HCT116 (cell line): ENCODE data around the gene MCM9. TPM values are rescaled to one million over a fixed set of nuclear protein-coding genes. Genes with fewer than 3 reads are reported as not detected.

Source experiments
- ATAC-seq: fragments of 200-7000 bp; cut with Tn5 transposase; 2 replicates; pipeline ENCODE4 v1.9.1; 2020; ENCODE audit warnings: mild to moderate bottlenecking, moderate library complexity
- BruUV-seq: library from RNA; stranded (reverse); fragments of 400-500 nt; replicated peaks from 2 replicates; lab custom pipeline; 2021; lab: Mats Ljungman, UMichigan
- CTCF ChIA-PET: fragments of 300-600 bp; sonication (Branson Sonifier 250); formaldehyde crosslinking; loops from one replicate; lab custom pipeline; 2021; ENCODE audit warnings: antibody characterized with exemption; lab: Charles Lee
- POLR2A ChIA-PET: fragments of 300-600, 350-600 bp; sonication (Branson Sonifier 250); formaldehyde crosslinking; loops from one replicate; lab custom pipeline; 2021; ENCODE audit warnings: antibody characterized with exemption; lab: Charles Lee
- RAD21 ChIA-PET, 2 experiments: fragments of 300-600 bp; sonication (Branson Sonifier 250); formaldehyde crosslinking; loops; one replicate each; lab custom pipeline; 2023; ENCODE audit warnings: low total read pairs in 2 of 2; ENCODE audit not compliant: uncharacterized antibody in 2 of 2, unreplicated experiment in 2 of 2, low non-redundant PET in 1 of 2; lab: Charles Lee
- DNase-seq: peaks from one replicate; pipeline ENCODE4 v3.0.0-alpha.2; 2010; ENCODE audit warnings: low read depth, low spot score
- H2AFZ ChIP-seq: fragments of 200-600 bp; shearing (Covaris generic), sonication (generic); 2 replicates; pipeline ENCODE4 v1.6.1; 2017; ENCODE audit warnings: low read depth, mixed run types, mixed read lengths, antibody characterized with exemption, low read length; ENCODE audit not compliant: poor library complexity, severe bottlenecking
- H3K27ac ChIP-seq: 2 replicates; pipeline ENCODE4 v1.5.1; 2012; ENCODE audit warnings: low read depth, low read length
- H3K27me3 ChIP-seq: fragments of 200-600 bp; sonication (generic); 2 replicates; pipeline ENCODE4 v1.6.1; 2016; ENCODE audit warnings: mixed run types, low read length, mixed read lengths; ENCODE audit not compliant: insufficient read depth
- H3K36me3 ChIP-seq, 2 experiments: fragments of 200-500 bp in 1 of 2; fragments of 200-600 bp in 1 of 2; sonication (Bioruptor generic) in 1 of 2; sonication (generic) in 1 of 2; 2 replicates each; pipeline versions ENCODE4 v1.5.1 to v1.6.1; 2014 to 2016; ENCODE audit warnings: low read length in 2 of 2, inconsistent platforms in 1 of 2, mixed read lengths in 1 of 2, mixed run types in 1 of 2; ENCODE audit not compliant: insufficient read depth in 2 of 2, control insufficient read depth in 1 of 2
- H3K4me1 ChIP-seq, 2 experiments: fragments of 200-600 bp in 1 of 2; sonication (generic) in 1 of 2; 2 replicates each; pipeline versions ENCODE4 v1.5.1 to v1.6.1; 2012 to 2017; ENCODE audit warnings: low read length in 2 of 2, inconsistent platforms in 1 of 2, mild to moderate bottlenecking in 1 of 2, mixed read lengths in 1 of 2, mixed run types in 1 of 2, moderate library complexity in 1 of 2; ENCODE audit not compliant: insufficient read depth in 2 of 2, control insufficient read depth in 1 of 2
- H3K4me2 ChIP-seq: fragments of 200-600 bp; sonication (generic); 2 replicates; pipeline ENCODE4 v1.6.1; 2017; ENCODE audit warnings: mixed run types, low read length, mixed read lengths
- H3K4me3 ChIP-seq, 2 experiments: fragments of 200-600 bp in 1 of 2; sonication (generic) in 1 of 2; replicated peaks in 1 of 2; 2 replicates each; pipeline ENCODE4 v1.5.1; 2011 to 2016; ENCODE audit warnings: low read length in 2 of 2, control low read depth in 1 of 2, low read depth in 1 of 2, mild to moderate bottlenecking in 1 of 2, mixed read lengths in 1 of 2, mixed run types in 1 of 2
- H3K79me2 ChIP-seq: fragments of 200-600 bp; sonication (generic); 2 replicates; pipeline ENCODE4 v1.6.1; 2017; ENCODE audit warnings: mild to moderate bottlenecking, mixed run types, low read length, moderate library complexity, mixed read lengths; ENCODE audit not compliant: insufficient read depth
- H3K9ac ChIP-seq: fragments of 200-600 bp; sonication (generic); 2 replicates; pipeline ENCODE4 v1.6.1; 2016; ENCODE audit warnings: low read length, mixed read lengths
- H3K9me2 ChIP-seq: fragments of 200-600 bp; sonication (generic), shearing (Covaris generic); 2 replicates; pipeline ENCODE4 v1.6.1; 2017; ENCODE audit warnings: mixed run types, mild to moderate bottlenecking, moderate library complexity; ENCODE audit not compliant: insufficient read depth
- H3K9me3 ChIP-seq, 2 experiments: fragments of 200-500 bp in 1 of 2; fragments of 200-600 bp in 1 of 2; sonication (Bioruptor generic) in 1 of 2; sonication (generic) in 1 of 2; 2 replicates each; pipeline ENCODE4 v1.6.1; 2014 to 2017; ENCODE audit warnings: low read length in 2 of 2, mixed read lengths in 2 of 2, inconsistent platforms in 1 of 2, low read depth in 1 of 2, mild to moderate bottlenecking in 1 of 2, mixed run types in 1 of 2, moderate library complexity in 1 of 2; ENCODE audit not compliant: control insufficient read depth in 1 of 2, insufficient read depth in 1 of 2
- H4K20me1 ChIP-seq: fragments of 200-600 bp; sonication (generic), shearing (Covaris generic); 2 replicates; pipeline ENCODE4 v1.6.1; 2017; ENCODE audit warnings: mixed run types, mild to moderate bottlenecking, moderate library complexity; ENCODE audit not compliant: insufficient read depth
- CBX3 ChIP-seq: IDR thresholded peaks from 2 replicates; pipeline ENCODE4 v1.6.1; 2012; ENCODE audit warnings: low read depth
- EZH2 ChIP-seq: fragments of 200-600 bp; sonication (generic); IDR thresholded peaks from 2 replicates; pipeline ENCODE4 v1.6.1; 2017; ENCODE audit warnings: antibody characterized with exemption, mixed run types
- JUND ChIP-seq: IDR thresholded peaks from 2 replicates; pipeline ENCODE4 v1.6.1; 2012
- SP1 ChIP-seq: IDR thresholded peaks from 2 replicates; pipeline ENCODE4 v1.6.1; 2012; ENCODE audit warnings: low read depth
- TCF7L2 ChIP-seq: IDR thresholded peaks from 2 replicates; pipeline ENCODE4 v1.7.0; 2011; ENCODE audit warnings: borderline replicate concordance, inconsistent platforms; ENCODE audit not compliant: insufficient read depth, insufficient read length; ENCODE audit errors: extremely low read depth
- ZFX ChIP-seq: fragments of 450-650 bp; IDR thresholded peaks from 2 replicates; pipeline ENCODE4 v1.6.1; 2017
- intact Hi-C: fragments of 100-400 bp; cut with micrococcal nuclease; formaldehyde crosslinking; loops from 2 replicates; pipeline ENCODE4 v1.10.0; 2022
- total RNA-seq: library from RNA; stranded (reverse); gene quantifications from one replicate; pipeline ENCODE4 v1.2.1, GENCODE V29; 2021; ENCODE audit not compliant: unreplicated experiment
- TF ChIP-seq, protein P1 (sequence below): IDR thresholded peaks from 2 replicates; pipeline ENCODE4 v1.6.1; 2012

The MCM9 gene
- total RNA-seq, 1 experiment from 2014 or later, result 13.6 TPM

DNA sequence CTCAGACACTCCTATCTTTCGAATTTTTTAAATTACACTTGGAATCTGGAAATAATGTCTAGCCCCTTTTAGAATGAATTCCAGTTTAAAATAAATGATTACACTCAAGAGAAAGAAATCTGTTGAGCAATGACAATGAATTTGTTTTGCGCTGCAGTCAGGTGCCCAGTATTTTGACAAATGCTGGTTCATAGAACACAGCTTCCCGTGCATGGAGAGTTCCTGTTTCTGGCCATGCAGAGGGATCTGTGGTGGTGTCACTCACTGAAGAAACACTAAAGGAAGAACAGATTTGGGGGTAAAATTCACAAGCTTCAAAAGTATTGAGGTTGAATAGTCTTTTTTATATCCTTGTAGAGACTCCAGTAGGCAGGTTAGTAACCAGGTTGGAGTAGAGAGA lies 170.2 kb downstream of the MCM9 start:
- Histone ChIP-seq H3K79me2 (no peaks in the 10 kb centered on the region), H4K20me1 (no peaks in the 10 kb centered on the region), H3K27ac (no peak overlapping the region), H3K36me3 (no peaks in the 10 kb centered on the region), H3K4me2 (no peak overlapping the region), H3K9me3 (no peaks in the 10 kb centered on the region), H3K4me3 (no peak overlapping the region), H3K9ac (no peak overlapping the region), H3K4me1 (no peaks in the 10 kb centered on the region), H3K27me3 (no peaks in the 10 kb centered on the region), H2AFZ (no peak overlapping the region), H3K9me2 (no peaks in the 10 kb centered on the region)
- no TSS peak for BruUV-seq
- RAD21 ChIA-PET, result no interaction called here
- intact Hi-C loops, result no loop called here
- ATAC-seq (no peak), DNase-seq (no peak)
- CTCF ChIA-PET, result no interaction called here
- POLR2A ChIA-PET, result no interaction called here
- TF ChIP-seq TCF7L2, result no peak
- TF ChIP-seq, protein P1, sequence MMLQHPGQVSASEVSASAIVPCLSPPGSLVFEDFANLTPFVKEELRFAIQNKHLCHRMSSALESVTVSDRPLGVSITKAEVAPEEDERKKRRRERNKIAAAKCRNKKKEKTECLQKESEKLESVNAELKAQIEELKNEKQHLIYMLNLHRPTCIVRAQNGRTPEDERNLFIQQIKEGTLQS, result no peak
- no peak for TF ChIP-seq EZH2
- TF ChIP-seq ZFX, result no peak
- no peak for TF ChIP-seq SP1
- no peak for TF ChIP-seq JUND
- no peak for TF ChIP-seq CBX3

Other genes starting within 250 kb of the MCM9 start
- 23.3 TPM for gene ASF1A, start 41.0 kb downstream of the MCM9 start, total RNA-seq
- gene FAM184A, start 143.5 kb upstream of the MCM9 start, total RNA-seq, result 2.4 TPM